ENCODE results near the gene SERPINA3. TPM values are rescaled to one million over a fixed set of nuclear protein-coding genes. Genes with fewer than 3 reads are reported as not detected.
"Not testable (repeated sequence)": the region's sequence is repeated elsewhere in the genome, so short reads cannot be mapped to it uniquely, and the experiment has no call there.

The SERPINA3 gene
- total RNA-seq, 2 experiments from 2014 or later: not detected

GRCh38 chr14:94605361-94605760 is 6.8 kb upstream of the SERPINA3 start:
- intact Hi-C loops (cut with micrococcal nuclease): no loop called here
- CTCF ChIA-PET: no interaction called here
- H3K27ac Mint-ChIP-seq: no peak overlapping the region
- H3K27me3 Mint-ChIP-seq (ENCODE audit: low read depth): peaks cover 2% of the 10 kb centered on the region
- H3K9me3 Mint-ChIP-seq: no peaks in the 10 kb centered on the region
- H3K4me3 Mint-ChIP-seq: no peak overlapping the region
- DNase-seq: no peak
- H3K4me1 Mint-ChIP-seq (ENCODE audit: low read depth): no peaks in the 10 kb centered on the region
- no peaks in the 10 kb centered on the region for H3K36me3 Mint-ChIP-seq (ENCODE audit: low read depth)

- H3K4me1 Mint-ChIP-seq (ENCODE audit: low read depth); H3K4me3 Mint-ChIP-seq; H3K27me3 Mint-ChIP-seq (ENCODE audit: low read depth); H3K27ac Mint-ChIP-seq; CTCF ChIA-PET; intact Hi-C loops (cut with micrococcal nuclease); H3K36me3 Mint-ChIP-seq (ENCODE audit: low read depth); H3K9me3 Mint-ChIP-seq; DNase-seq: not testable (repeated sequence)
Measured at GRCh38 chr14:94608966-94609365, 3.2 kb upstream of the SERPINA3 start.

GRCh38 chr14:94611179-94611578 is 1.0 kb upstream of the SERPINA3 start:
- no peaks in the 10 kb centered on the region for H3K9me3 Mint-ChIP-seq
- no peaks in the 10 kb centered on the region for H3K4me1 Mint-ChIP-seq (ENCODE audit: low read depth)
- H3K36me3 Mint-ChIP-seq (ENCODE audit: low read depth): no peaks in the 10 kb centered on the region
- CTCF ChIA-PET: interaction anchor here (1.0 kb wide), 1 partner anchor 63 kb away, joined by 3 read pairs; no protein-coding TSS in a partner anchor
- DNase-seq: no peak
- intact Hi-C loops (cut with micrococcal nuclease): no loop called here
- no peak overlapping the region for H3K4me3 Mint-ChIP-seq
- H3K27ac Mint-ChIP-seq: no peak overlapping the region
- H3K27me3 Mint-ChIP-seq (ENCODE audit: low read depth): no peaks in the 10 kb centered on the region

DNA sequence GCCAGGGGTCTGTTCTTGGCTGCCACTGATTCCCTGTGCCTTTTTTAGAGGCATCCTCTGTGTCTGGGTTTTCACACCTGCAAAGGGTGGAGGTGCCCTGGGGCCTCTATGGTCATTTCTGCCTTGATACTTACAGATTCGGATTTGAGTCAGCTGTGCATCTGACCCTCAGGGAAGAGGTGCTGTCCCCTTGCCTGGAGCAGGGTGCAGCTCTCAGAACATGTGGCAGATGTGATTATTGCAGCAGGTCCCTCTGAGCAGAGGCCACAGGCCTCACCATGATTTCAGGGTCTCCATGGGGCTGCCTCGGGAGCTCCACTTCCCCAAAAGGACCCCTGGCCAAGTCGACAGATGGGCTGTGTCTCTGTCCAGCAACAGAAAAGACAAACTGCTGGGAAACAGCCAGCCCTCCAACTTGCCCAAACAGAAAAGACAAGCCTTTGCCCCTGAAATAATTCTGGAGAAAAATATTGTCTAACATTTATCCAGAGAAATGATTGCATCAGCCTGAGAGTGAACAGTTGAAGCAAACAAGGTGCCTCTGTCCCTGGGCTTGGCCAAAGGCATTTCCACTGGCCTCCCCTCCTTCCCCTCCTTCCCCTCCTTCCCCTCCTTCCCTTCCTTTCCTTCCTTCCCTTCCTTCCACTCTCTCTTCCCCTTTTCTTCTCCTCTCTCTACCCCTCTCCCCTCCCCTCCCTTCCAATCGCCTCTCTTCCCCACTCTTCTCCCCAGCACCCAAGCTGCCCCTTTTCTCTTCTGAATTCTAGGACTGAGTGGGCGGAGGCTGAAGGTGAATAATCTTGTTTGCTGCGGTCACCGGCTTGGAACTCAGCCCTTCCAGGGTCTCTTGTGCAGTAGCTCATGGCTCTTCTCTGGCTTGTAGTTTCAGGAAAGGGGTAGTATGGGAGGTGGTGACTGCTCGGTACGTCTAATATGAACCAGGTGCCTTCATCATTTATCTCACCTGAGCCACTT is 676 bp downstream of the SERPINA3 start:
- H3K9me3 Mint-ChIP-seq: peaks cover 12% of the 10 kb centered on the region
- H3K4me1 Mint-ChIP-seq (ENCODE audit: low read depth): no peaks in the 10 kb centered on the region
- no peak overlapping the region for H3K27ac Mint-ChIP-seq
- intact Hi-C loops (cut with micrococcal nuclease): no loop called here
- no peak for DNase-seq
- CTCF ChIA-PET: no interaction called here
- no peaks in the 10 kb centered on the region for H3K36me3 Mint-ChIP-seq (ENCODE audit: low read depth)
- H3K4me3 Mint-ChIP-seq: no peak overlapping the region
- H3K27me3 Mint-ChIP-seq (ENCODE audit: low read depth): no peaks in the 10 kb centered on the region

DNA sequence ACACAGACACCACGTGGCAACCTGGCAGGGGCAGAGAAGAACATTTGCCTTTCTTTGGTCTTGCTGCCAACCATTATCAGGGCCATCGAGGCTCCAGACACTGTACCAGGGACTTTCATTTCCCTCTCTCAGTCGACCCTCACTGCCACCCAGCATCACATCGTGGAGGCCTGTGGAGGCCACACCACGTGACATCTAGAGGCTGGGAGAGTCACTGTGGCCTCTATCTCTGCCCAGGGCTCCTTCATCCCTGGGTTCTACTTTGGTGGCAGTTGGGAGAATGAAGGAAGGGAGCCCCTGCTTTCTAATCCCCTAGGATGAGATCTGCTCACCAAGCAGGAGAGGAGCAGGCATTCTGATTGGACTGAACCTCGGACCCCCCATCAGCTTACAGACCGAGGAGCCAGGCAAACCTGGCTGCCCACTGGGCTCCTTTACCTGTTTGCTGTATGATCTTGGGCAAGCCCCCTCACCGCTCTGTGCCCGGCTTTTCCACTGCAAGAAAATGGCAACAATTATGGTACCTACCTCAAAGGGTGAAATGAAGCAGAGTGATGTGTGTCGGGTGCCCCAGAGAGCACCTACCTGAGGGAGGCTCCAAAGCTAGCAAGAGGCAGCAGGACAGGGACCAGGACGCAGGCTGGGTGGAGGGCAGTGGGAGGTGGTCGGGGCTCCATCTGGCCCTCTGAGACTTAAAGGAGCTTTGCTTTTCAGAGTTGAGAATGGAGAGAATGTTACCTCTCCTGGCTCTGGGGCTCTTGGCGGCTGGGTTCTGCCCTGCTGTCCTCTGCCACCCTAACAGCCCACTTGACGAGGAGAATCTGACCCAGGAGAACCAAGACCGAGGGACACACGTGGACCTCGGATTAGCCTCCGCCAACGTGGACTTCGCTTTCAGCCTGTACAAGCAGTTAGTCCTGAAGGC is 1.8 kb downstream of the SERPINA3 start:
- Mint-ChIP-seq H3K27ac (no peak overlapping the region), H3K9me3 (peaks cover 20% of the 10 kb centered on the region), H3K27me3 (ENCODE audit: low read depth) (no peaks in the 10 kb centered on the region), H3K4me1 (ENCODE audit: low read depth) (no peaks in the 10 kb centered on the region), H3K4me3 (no peak overlapping the region), H3K36me3 (ENCODE audit: low read depth) (no peaks in the 10 kb centered on the region)
- CTCF ChIA-PET: no interaction called here
- intact Hi-C loops (cut with micrococcal nuclease): no loop called here
- DNase-seq: no peak

DNA sequence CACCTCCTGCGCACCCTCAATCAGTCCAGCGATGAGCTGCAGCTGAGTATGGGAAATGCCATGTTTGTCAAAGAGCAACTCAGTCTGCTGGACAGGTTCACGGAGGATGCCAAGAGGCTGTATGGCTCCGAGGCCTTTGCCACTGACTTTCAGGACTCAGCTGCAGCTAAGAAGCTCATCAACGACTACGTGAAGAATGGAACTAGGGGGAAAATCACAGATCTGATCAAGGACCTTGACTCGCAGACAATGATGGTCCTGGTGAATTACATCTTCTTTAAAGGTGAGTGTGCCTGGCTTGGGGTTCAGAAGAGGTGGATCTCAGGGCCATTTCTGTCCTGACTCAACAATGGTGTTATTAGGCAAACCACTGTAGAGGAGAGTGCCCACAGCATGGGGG is 2.6 kb downstream of the SERPINA3 start:
- Mint-ChIP-seq H3K27me3 (ENCODE audit: low read depth) (no peaks in the 10 kb centered on the region), H3K4me3 (no peak overlapping the region), H3K27ac (no peak overlapping the region), H3K36me3 (ENCODE audit: low read depth) (no peaks in the 10 kb centered on the region), H3K9me3 (peaks cover 24% of the 10 kb centered on the region), H3K4me1 (ENCODE audit: low read depth) (no peaks in the 10 kb centered on the region)
- CTCF ChIA-PET: no interaction called here
- intact Hi-C loops (cut with micrococcal nuclease): no loop called here
- DNase-seq: no peak

GRCh38 chr14:94615254-94615653 is 3.1 kb downstream of the SERPINA3 start:
- Mint-ChIP-seq H3K36me3 (ENCODE audit: low read depth) (no peaks in the 10 kb centered on the region), H3K4me3 (no peak overlapping the region), H3K4me1 (ENCODE audit: low read depth) (no peaks in the 10 kb centered on the region), H3K9me3 (peaks cover 27% of the 10 kb centered on the region), H3K27ac (no peak overlapping the region), H3K27me3 (ENCODE audit: low read depth) (no peaks in the 10 kb centered on the region)
- no peak for DNase-seq
- CTCF ChIA-PET: no interaction called here
- intact Hi-C loops (cut with micrococcal nuclease): no loop called here

- no peak for DNase-seq
- Mint-ChIP-seq H3K27ac (no peak overlapping the region), H3K36me3 (ENCODE audit: low read depth) (no peaks in the 10 kb centered on the region), H3K4me3 (no peak overlapping the region), H3K27me3 (ENCODE audit: low read depth) (no peaks in the 10 kb centered on the region), H3K9me3 (peaks cover 27% of the 10 kb centered on the region), H3K4me1 (ENCODE audit: low read depth) (no peaks in the 10 kb centered on the region)
- CTCF ChIA-PET: no interaction called here
- intact Hi-C loops (cut with micrococcal nuclease): no loop called here
Measured at GRCh38 chr14:94615823-94616570, 3.8 kb downstream of the SERPINA3 start.

DNA sequence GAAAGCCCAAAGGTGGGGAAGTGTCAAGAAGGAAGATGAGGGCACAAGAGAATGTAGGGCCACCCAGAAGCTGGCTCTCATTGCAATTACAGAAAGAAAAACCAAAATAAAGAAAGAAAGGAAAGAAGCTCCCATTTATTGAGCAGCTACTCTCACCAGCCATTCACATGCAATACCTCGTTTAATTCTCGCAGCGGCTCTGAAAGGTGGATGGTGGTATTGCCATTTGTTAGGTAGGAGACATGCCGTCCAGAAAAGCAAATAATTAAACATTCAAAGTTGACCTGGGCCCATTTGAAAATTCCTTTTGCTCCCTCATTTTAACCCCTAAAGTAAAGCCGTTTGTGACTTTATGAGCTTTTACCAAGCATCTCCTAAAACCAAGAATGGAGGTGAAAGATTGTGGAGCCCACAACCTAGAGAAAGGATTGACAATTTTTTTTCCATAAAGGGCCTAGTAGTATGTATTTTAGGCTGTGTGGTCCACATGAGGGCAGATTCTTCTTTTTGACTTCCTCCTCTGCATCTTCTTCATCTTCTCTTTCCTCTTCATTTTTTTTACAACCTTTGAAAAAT is 5.3 kb downstream of the SERPINA3 start:
- Mint-ChIP-seq H3K27ac (no peak overlapping the region), H3K36me3 (ENCODE audit: low read depth) (no peaks in the 10 kb centered on the region), H3K9me3 (peaks cover 27% of the 10 kb centered on the region), H3K4me1 (ENCODE audit: low read depth) (no peaks in the 10 kb centered on the region), H3K27me3 (ENCODE audit: low read depth) (no peaks in the 10 kb centered on the region), H3K4me3 (no peak overlapping the region)
- no peak for DNase-seq
- intact Hi-C loops (cut with micrococcal nuclease): no loop called here
- CTCF ChIA-PET: interaction anchor here (0.6 kb wide), 1 partner anchor 282 kb away, joined by 3 read pairs; no protein-coding TSS in a partner anchor

DNA sequence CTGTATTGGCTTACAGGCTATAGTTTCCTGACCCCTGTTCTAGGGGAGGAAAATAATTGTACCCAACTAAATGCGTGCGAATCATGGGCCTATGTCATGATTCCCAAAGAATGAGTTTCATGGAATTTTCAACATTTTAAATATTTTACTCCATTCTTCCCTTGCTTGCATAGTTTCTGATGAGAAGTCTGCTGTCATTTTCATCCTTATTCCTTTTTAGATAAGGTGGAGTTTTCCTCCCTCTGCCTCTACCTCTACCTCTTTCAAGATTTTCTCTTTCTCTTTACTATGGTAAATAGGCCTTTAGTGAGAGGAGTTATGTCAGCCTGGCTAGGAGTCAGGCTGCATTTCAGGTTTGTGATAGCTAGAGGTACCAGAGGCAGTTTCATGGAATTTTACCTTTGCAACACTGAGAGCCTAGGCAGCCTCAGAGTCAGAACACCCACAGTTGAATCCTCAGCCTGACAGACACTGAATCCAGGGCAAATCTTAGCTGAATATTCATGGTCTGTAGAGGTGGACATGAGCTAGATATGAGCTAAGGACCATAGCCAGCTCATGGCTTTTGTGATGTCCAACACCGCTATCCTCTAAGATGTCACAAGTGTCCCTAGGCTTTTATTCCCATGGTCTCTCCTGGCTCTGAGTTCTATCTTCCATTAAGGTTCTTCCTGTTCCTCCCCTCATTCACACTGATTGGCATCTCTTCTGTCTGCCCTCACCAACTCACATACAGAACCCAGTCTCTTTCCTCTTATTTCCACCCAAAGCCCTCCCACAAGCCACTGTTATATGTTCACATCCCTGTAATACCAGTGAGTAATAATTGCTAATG is 6.0 kb downstream of the SERPINA3 start:
- H3K27me3 Mint-ChIP-seq (ENCODE audit: low read depth): no peaks in the 10 kb centered on the region
- intact Hi-C loops (cut with micrococcal nuclease): no loop called here
- H3K4me3 Mint-ChIP-seq: no peak overlapping the region
- no peak for DNase-seq
- H3K4me1 Mint-ChIP-seq (ENCODE audit: low read depth): no peaks in the 10 kb centered on the region
- peaks cover 27% of the 10 kb centered on the region for H3K9me3 Mint-ChIP-seq
- no peak overlapping the region for H3K27ac Mint-ChIP-seq
- CTCF ChIA-PET: interaction anchor here (0.7 kb wide), 1 partner anchor 14 kb away, joined by 3 read pairs; no protein-coding TSS in a partner anchor
- H3K36me3 Mint-ChIP-seq (ENCODE audit: low read depth): no peaks in the 10 kb centered on the region

DNA sequence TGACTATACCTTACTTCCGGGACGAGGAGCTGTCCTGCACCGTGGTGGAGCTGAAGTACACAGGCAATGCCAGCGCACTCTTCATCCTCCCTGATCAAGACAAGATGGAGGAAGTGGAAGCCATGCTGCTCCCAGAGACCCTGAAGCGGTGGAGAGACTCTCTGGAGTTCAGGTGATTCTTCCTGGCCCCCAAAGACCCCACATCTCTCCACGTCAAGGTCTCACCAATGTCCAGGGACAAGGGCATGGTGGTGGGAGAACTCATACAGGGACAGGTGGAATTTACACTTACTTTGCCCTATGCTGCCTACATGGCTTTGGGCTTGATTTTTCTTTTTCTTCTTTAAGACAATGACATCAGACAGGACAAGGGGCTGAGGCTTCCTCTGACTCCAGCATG is 7.1 kb downstream of the SERPINA3 start:
- intact Hi-C loops (cut with micrococcal nuclease): no loop called here
- DNase-seq: no peak
- CTCF ChIA-PET: interaction anchor here (0.7 kb wide), 1 partner anchor 15 kb away, joined by 3 read pairs; no protein-coding TSS in a partner anchor

More for the DNA sequence above, 7.1 kb downstream of the SERPINA3 start:
- H3K4me1 Mint-ChIP-seq (ENCODE audit: low read depth): no peaks in the 10 kb centered on the region
- H3K27me3 Mint-ChIP-seq (ENCODE audit: low read depth): no peaks in the 10 kb centered on the region
- no peak overlapping the region for H3K4me3 Mint-ChIP-seq
- H3K9me3 Mint-ChIP-seq: peaks cover 27% of the 10 kb centered on the region
- H3K27ac Mint-ChIP-seq: no peak overlapping the region
- no peaks in the 10 kb centered on the region for H3K36me3 Mint-ChIP-seq (ENCODE audit: low read depth)

Data from activated naive CD4-positive, alpha-beta T cell treated with anti-CD3 and anti-CD28 coated beads for 36 hours (primary cell).